Measurements from ENCODE around the gene PTPN6. TPM values are rescaled to one million over a fixed set of nuclear protein-coding genes. Genes with fewer than 3 reads are reported as not detected.

PTPN6 gene
- total and polyA plus RNA-seq, 10 of the 15 experiments (the other 5 are each of a cell fraction or from before 2014, with no cell fraction given): 229 to 457 (median 370) TPM

DNA sequence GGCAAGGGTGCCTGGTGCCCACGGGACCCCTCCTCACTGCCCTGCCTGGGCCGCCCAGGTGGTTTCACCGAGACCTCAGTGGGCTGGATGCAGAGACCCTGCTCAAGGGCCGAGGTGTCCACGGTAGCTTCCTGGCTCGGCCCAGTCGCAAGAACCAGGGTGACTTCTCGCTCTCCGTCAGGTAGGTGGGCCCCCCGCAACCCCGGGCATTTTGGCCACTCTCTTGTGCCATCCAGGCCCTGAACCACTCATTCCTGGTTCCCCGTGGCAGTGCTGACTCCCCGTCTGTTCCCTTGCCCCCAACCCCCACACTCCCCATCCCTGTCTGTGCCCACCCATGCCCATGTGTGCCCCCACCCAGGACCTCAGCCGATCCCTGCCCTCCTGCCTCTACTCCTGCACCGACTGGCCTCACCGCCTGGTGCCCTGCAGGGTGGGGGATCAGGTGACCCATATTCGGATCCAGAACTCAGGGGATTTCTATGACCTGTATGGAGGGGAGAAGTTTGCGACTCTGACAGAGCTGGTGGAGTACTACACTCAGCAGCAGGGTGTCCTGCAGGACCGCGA is 480 bp downstream of the PTPN6 start:
- peak overlapping the region; percentile 95 for H3K4me3 ChIP-seq
- ATAC-seq (peak; percentile 10), DNase-seq (ENCODE audit: low read depth, low spot score) (no peak), FAIRE-seq (no peak)
- H3K4me2 ChIP-seq (ENCODE audit: control insufficient read depth, insufficient read depth): peak overlapping the region; percentile 99
- H3K27ac ChIP-seq (ENCODE audit: control insufficient read depth, insufficient read depth): peak overlapping the region; percentile 99
- in situ Hi-C loops (cut with MboI): loop anchor here (25.0 kb wide), 1 partner anchor 1686 kb away; no protein-coding TSS in a partner anchor
- peaks cover 82% of the 10 kb centered on the region for H3K79me2 ChIP-seq (ENCODE audit: control insufficient read depth, insufficient read depth, low read length)
- CTCF ChIA-PET: interaction anchor here (0.8 to 11.6 kb wide), 6 partner anchors 8 to 100 kb away, joined by 3 to 645 read pairs (median 4); partner anchors contain the start of genes C12orf57, CDCA3 and RNU7-1
- WGBS (ENCODE audit: insufficient coverage, insufficient replicate concordance, low lambda C conversion rate, missing lambda C conversion rate): 2% methylated on average over 19 of the region's 20 CpGs
- H4K20me1 ChIP-seq (ENCODE audit: control insufficient read depth, insufficient read depth): no peaks in the 10 kb centered on the region
- BruUV-seq (replicated peaks): no TSS peak
- H3K36me3 ChIP-seq (ENCODE audit: control insufficient read depth in 2 of 2, insufficient read depth in 2 of 2, low read length in 1 of 2): peaks cover 6 to 23% of the 10 kb centered on the region in 2 experiments
- SMC1A ChIA-PET (ENCODE audit: uncharacterized antibody, unreplicated experiment): interaction anchor here (1.6 to 11.6 kb wide), 2 partner anchors 8 to 9 kb away, joined by 6 to 395 read pairs; partner anchors contain the start of genes C12orf57 and RNU7-1
- no peak overlapping the region for H2AFZ ChIP-seq (ENCODE audit: control insufficient read depth, low read depth, low read length)
- intact Hi-C loops (cut with micrococcal nuclease; ENCODE audit: unreplicated experiment): no loop called here
- H3K27me3 ChIP-seq (replicated peaks in 1 of 2; ENCODE audit: control insufficient read depth in 2 of 2, insufficient read depth in 2 of 2, low read length in 1 of 2): no peaks in the 10 kb centered on the region
- RAD21 ChIA-PET (ENCODE audit: unreplicated experiment): interaction anchor here (1.1 to 3.4 kb wide), 6 partner anchors 8 to 83 kb away, joined by 3 to 16 read pairs (median 6); partner anchors contain the start of genes C12orf57 and RNU7-1
- H3K9ac ChIP-seq (ENCODE audit: control insufficient read depth, insufficient read depth, low read length): peak overlapping the region; percentile 99
- TF ChIP-seq NR2C1 (IDR thresholded peaks at IDR 0.05) (no peak), MXI1 (IDR thresholded peaks at IDR 0.05; ENCODE audit: low read depth, low read length) (no peak), RAD51 (IDR thresholded peaks at IDR 0.05) (0 out of 2 replicates have a peak, but pooled peaks have one; percentile 41)
- TF ChIP-seq, protein P1, sequence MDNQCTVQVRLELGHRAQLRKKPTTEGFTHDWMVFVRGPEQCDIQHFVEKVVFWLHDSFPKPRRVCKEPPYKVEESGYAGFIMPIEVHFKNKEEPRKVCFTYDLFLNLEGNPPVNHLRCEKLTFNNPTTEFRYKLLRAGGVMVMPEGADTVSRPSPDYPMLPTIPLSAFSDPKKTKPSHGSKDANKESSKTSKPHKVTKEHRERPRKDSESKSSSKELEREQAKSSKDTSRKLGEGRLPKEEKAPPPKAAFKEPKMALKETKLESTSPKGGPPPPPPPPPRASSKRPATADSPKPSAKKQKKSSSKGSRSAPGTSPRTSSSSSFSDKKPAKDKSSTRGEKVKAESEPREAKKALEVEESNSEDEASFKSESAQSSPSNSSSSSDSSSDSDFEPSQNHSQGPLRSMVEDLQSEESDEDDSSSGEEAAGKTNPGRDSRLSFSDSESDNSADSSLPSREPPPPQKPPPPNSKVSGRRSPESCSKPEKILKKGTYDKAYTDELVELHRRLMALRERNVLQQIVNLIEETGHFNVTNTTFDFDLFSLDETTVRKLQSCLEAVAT (IDR thresholded peaks at IDR 0.05): peak; percentile 15; the same call in 1 of the 2 replicates
- TF ChIP-seq, protein P2, sequence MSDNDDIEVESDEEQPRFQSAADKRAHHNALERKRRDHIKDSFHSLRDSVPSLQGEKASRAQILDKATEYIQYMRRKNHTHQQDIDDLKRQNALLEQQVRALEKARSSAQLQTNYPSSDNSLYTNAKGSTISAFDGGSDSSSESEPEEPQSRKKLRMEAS (IDR thresholded peaks at IDR 0.05; ENCODE audit: low read depth, low read length): peak; percentile 4; the same call in 1 of the 2 replicates
- no peaks in the 10 kb centered on the region for H3K9me3 ChIP-seq (replicated peaks; ENCODE audit: control insufficient read depth, insufficient read depth, low read length)
- POLR2A ChIA-PET: interaction anchor here (0.6 to 17.8 kb wide), 7 partner anchors 8 to 324 kb away, joined by 3 to 524 read pairs (median 6); partner anchors contain the start of genes C12orf57, LRRC23, RNU7-1 and TPI1
- peaks cover 73% of the 10 kb centered on the region for H3K4me1 ChIP-seq (ENCODE audit: control insufficient read depth, insufficient read depth, low read length)

Data from GM12878 (cell line).